C4-2B (cell line): ENCODE results near the gene GGT1.
"Not testable (repeated sequence)": the region's sequence is repeated elsewhere in the genome, so short reads cannot be mapped to it uniquely, and the experiment has no call there.

Experiments used
- CTCF ChIP-seq: fragments of 450-650 bp; conservative IDR thresholded peaks from 2 replicates; pipeline ENCODE4 v1.5.1; 2017; ENCODE audit warnings: mild to moderate bottlenecking
- ZFX ChIP-seq: fragments of 450-650 bp; IDR thresholded peaks from 2 replicates; pipeline ENCODE4 v1.6.1; 2017

- peak; percentile 51; the same call in 1 of the 2 replicates for TF ChIP-seq CTCF
- not testable (repeated sequence) for TF ChIP-seq ZFX
These were observed 26.1 kb downstream of the GGT1 start for GRCh38 chr22:24629069-24629468.
